PC-3 (cell line): ENCODE results near the gene SPPL2B. TPM values are rescaled to one million over a fixed set of nuclear protein-coding genes. Genes with fewer than 3 reads are reported as not detected.

Experiments
- ATAC-seq: fragments of 200-7000 bp; cut with Tn5 transposase; 2 replicates; pipeline ENCODE4 v1.9.1; 2020; ENCODE audit warnings: mild to moderate bottlenecking, moderate library complexity
- BruUV-seq: library from RNA; stranded (reverse); fragments of 400-500 nt; replicated peaks from 2 replicates; lab custom pipeline; 2021; lab: Mats Ljungman, UMichigan
- CTCF ChIA-PET: fragments of 300-600 bp; sonication (Branson Sonifier 250); formaldehyde crosslinking; loops from one replicate; lab custom pipeline; 2022; ENCODE audit warnings: antibody characterized with exemption; lab: Charles Lee
- POLR2A ChIA-PET: fragments of 300-600 bp; sonication (Branson Sonifier 250); formaldehyde crosslinking; loops from one replicate; lab custom pipeline; 2022; ENCODE audit warnings: antibody characterized with exemption; ENCODE audit not compliant: unreplicated experiment; lab: Charles Lee
- DNase-seq: peaks from one replicate; pipeline ENCODE4 v3.0.0-alpha.2; 2015
- H2AFZ ChIP-seq: fragments of 300-600 bp; sonication (generic); 2 replicates; pipeline ENCODE4 v1.6.0; 2016; ENCODE audit warnings: antibody characterized with exemption, low read length
- H3F3A ChIP-seq: fragments of 300-600 bp; sonication (generic); one replicate; pipeline ENCODE4 v1.6.0; 2017; ENCODE audit warnings: antibody characterized with exemption, low read length, control low read depth, mild to moderate bottlenecking; ENCODE audit not compliant: unreplicated experiment
- H3K27ac ChIP-seq: fragments of 300-600 bp; sonication (generic); 2 replicates; pipeline ENCODE4 v1.5.1; 2016; ENCODE audit warnings: mild to moderate bottlenecking, low read length
- H3K27me3 ChIP-seq: fragments of 300-600 bp; sonication (generic); 2 replicates; pipeline ENCODE4 v1.6.1; 2016; ENCODE audit warnings: low read length, mixed read lengths
- H3K36me3 ChIP-seq: fragments of 300-600 bp; sonication (generic); 2 replicates; pipeline ENCODE4 v1.6.1; 2016; ENCODE audit warnings: low read depth, mixed run types, low read length, mixed read lengths
- H3K4me1 ChIP-seq: fragments of 300-600 bp; sonication (generic); 2 replicates; pipeline ENCODE4 v1.5.1; 2016; ENCODE audit warnings: low read length; ENCODE audit not compliant: insufficient read depth
- H3K4me2 ChIP-seq: fragments of 300-600 bp; sonication (generic); 2 replicates; pipeline ENCODE4 v1.6.0; 2016; ENCODE audit warnings: low read length
- H3K4me3 ChIP-seq: fragments of 300-600 bp; sonication (generic); 2 replicates; pipeline ENCODE4 v1.5.1; 2016; ENCODE audit warnings: mild to moderate bottlenecking, low read length, mixed read lengths
- H3K79me2 ChIP-seq: fragments of 300-600 bp; sonication (generic); 2 replicates; pipeline ENCODE4 v1.6.1; 2017; ENCODE audit warnings: low read length, mixed read lengths
- H3K9ac ChIP-seq: fragments of 300-600 bp; sonication (generic); 2 replicates; pipeline ENCODE4 v1.6.0; 2016; ENCODE audit warnings: mild to moderate bottlenecking, low read length
- H3K9me2 ChIP-seq: fragments of 300-600 bp; sonication (generic); replicated peaks from 2 replicates; pipeline ENCODE4 v1.6.1; 2016; ENCODE audit warnings: mixed run types, low read length, mixed read lengths
- H3K9me3 ChIP-seq: fragments of 300-600 bp; sonication (generic); 2 replicates; pipeline ENCODE4 v1.6.1; 2016; ENCODE audit warnings: low read length, mixed read lengths
- H4K20me1 ChIP-seq: fragments of 300-600 bp; sonication (generic); 2 replicates; pipeline ENCODE4 v1.6.1; 2016; ENCODE audit warnings: low read length, mixed read lengths
- CTCF ChIP-seq: fragments of 300-600 bp; sonication (generic); conservative IDR thresholded peaks from 2 replicates; pipeline ENCODE4 v1.5.1; 2017; ENCODE audit warnings: antibody characterized with exemption, low read depth, mild to moderate bottlenecking, low read length
- EZH2 ChIP-seq: fragments of 300-600 bp; sonication (generic); IDR thresholded peaks from one replicate; pipeline ENCODE4 v1.6.1; 2017; ENCODE audit warnings: antibody characterized with exemption, mild to moderate bottlenecking, low read length; ENCODE audit not compliant: unreplicated experiment
- EZH2phosphoT487 ChIP-seq: fragments of 300-600 bp; sonication (generic); IDR thresholded peaks from 2 replicates; pipeline ENCODE4 v1.6.1; 2018; ENCODE audit warnings: mild to moderate bottlenecking, antibody characterized with exemption, low read length, borderline replicate concordance
- intact Hi-C: fragments of 100-400 bp; cut with micrococcal nuclease; formaldehyde crosslinking; loops from 2 replicates; pipeline ENCODE4 v1.9.0; 2023
- total RNA-seq: library from RNA; depleted of rRNA; stranded (reverse); fragments of >200 nt; gene quantifications from 2 replicates; pipeline ENCODE4 v1.2.3, GENCODE V29; 2014

Gene SPPL2B
- total RNA-seq, 1 experiment from 2014 or later = 28.6 TPM

- no peak for DNase-seq
- no peak for ATAC-seq
- ChIA-PET CTCF (no interaction called here), POLR2A (no interaction called here)
- no peaks in the 10 kb centered on the region for H3K9me2 ChIP-seq
- H3K79me2 ChIP-seq = no peaks in the 10 kb centered on the region
- no peak overlapping the region for H3K4me2 ChIP-seq
- H3K36me3 ChIP-seq = no peaks in the 10 kb centered on the region
- H3K4me3 ChIP-seq = no peak overlapping the region
- no peaks in the 10 kb centered on the region for H3K4me1 ChIP-seq
- H3K27me3 ChIP-seq = no peaks in the 10 kb centered on the region
- BruUV-seq = no TSS peak
- no peaks in the 10 kb centered on the region for H4K20me1 ChIP-seq
- H3K9me3 ChIP-seq = no peaks in the 10 kb centered on the region
- H3K27ac ChIP-seq = no peak overlapping the region
- no peak overlapping the region for H3K9ac ChIP-seq
- intact Hi-C loops = no loop called here
- no peak overlapping the region for H2AFZ ChIP-seq
- H3F3A ChIP-seq = no peaks in the 10 kb centered on the region
- TF ChIP-seq CTCF (no peak), EZH2phosphoT487 (no peak)
Measured at GRCh38 chr19:2341244-2341751, 12.8 kb downstream of the SPPL2B start.

- DNase-seq (no peak), ATAC-seq (no peak)
- POLR2A ChIA-PET = no interaction called here
- no peak overlapping the region for H2AFZ ChIP-seq
- intact Hi-C loops = no loop called here
- CTCF ChIA-PET = no interaction called here
- H3K9me2 ChIP-seq = no peaks in the 10 kb centered on the region
- no peaks in the 10 kb centered on the region for H4K20me1 ChIP-seq
- H3K79me2 ChIP-seq = no peaks in the 10 kb centered on the region
- no peaks in the 10 kb centered on the region for H3K36me3 ChIP-seq
- no peak overlapping the region for H3K9ac ChIP-seq
- no peak overlapping the region for H3K4me2 ChIP-seq
- no TSS peak for BruUV-seq
- no peaks in the 10 kb centered on the region for H3K4me1 ChIP-seq
- H3K4me3 ChIP-seq = no peak overlapping the region
- no peak overlapping the region for H3K27ac ChIP-seq
- no peaks in the 10 kb centered on the region for H3F3A ChIP-seq
- TF ChIP-seq EZH2 (no peak), EZH2phosphoT487 (no peak), CTCF (no peak)
- no peaks in the 10 kb centered on the region for H3K9me3 ChIP-seq
- no peaks in the 10 kb centered on the region for H3K27me3 ChIP-seq
Measured at GRCh38 chr19:2341982-2342381, 13.5 kb downstream of the SPPL2B start.

GRCh38 chr19:2342656-2343288, 14.3 kb downstream of the SPPL2B start:
- Histone ChIP-seq H2AFZ (no peak overlapping the region), H3K4me2 (no peak overlapping the region), H3K79me2 (no peaks in the 10 kb centered on the region), H3K27ac (no peak overlapping the region), H3K27me3 (no peaks in the 10 kb centered on the region), H3K9ac (no peak overlapping the region), H3K9me3 (no peaks in the 10 kb centered on the region), H3K36me3 (no peaks in the 10 kb centered on the region), H4K20me1 (no peaks in the 10 kb centered on the region), H3K9me2 (no peaks in the 10 kb centered on the region), H3K4me1 (no peaks in the 10 kb centered on the region), H3K4me3 (no peak overlapping the region), H3F3A (no peaks in the 10 kb centered on the region)
- DNase-seq (no peak), ATAC-seq (no peak)
- no TSS peak for BruUV-seq
- CTCF ChIA-PET = no interaction called here
- intact Hi-C loops = no loop called here
- POLR2A ChIA-PET = no interaction called here
- no peak for TF ChIP-seq EZH2phosphoT487
- no peak for TF ChIP-seq CTCF
- no peak for TF ChIP-seq EZH2
